ENCODE data around the gene OR2J3.

OR2J3 gene

DNA sequence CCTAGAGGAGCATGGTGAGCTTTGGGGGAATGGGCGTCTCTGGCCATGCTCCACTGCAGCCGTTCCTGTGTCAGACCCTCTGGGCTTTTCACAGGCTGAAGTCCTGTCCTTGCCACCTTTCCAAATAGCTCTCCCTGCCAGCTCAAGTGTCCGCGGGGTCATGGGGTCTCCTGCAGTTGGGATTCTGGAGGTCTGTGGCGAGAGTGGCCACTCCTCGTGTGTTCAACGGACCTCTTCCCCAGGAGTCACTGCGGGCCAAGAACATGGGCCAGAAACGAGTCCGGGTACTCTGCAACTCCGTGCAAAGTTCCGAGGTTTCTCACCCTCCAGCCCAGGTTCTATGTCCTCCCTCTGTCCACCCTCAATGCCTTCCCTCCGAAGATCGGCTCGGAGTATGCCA lies 25.4 kb upstream of the OR2J3 start:
- no peak overlapping the region for H2BK12ac ChIP-seq (ENCODE audit: low read length in 2 of 2)
- no peaks in the 10 kb centered on the region for H3K4me1 ChIP-seq (ENCODE audit: control insufficient read depth, insufficient read depth, low read depth, low read length)
- no peak overlapping the region for H3K4ac ChIP-seq (ENCODE audit: low read depth in 1 of 2, low read length in 2 of 2)
- H3K14ac ChIP-seq (ENCODE audit: low read length in 2 of 2) = no peak overlapping the region
- H2BK5ac ChIP-seq (ENCODE audit: low read depth, low read length, poor library complexity, severe bottlenecking) = no peak overlapping the region
- H4K91ac ChIP-seq (ENCODE audit: low read length) = no peak overlapping the region
- H3K36me3 ChIP-seq (ENCODE audit: control insufficient read depth in 1 of 2, insufficient read depth in 2 of 2, low read depth in 1 of 2, low read length in 2 of 2) = no peaks in the 10 kb centered on the region
- 86% methylated on average over 15 of the region's 15 CpGs for WGBS
- no peak overlapping the region for H2BK15ac ChIP-seq (ENCODE audit: low read depth, poor library complexity, severe bottlenecking)
- no peak overlapping the region for H3K18ac ChIP-seq (ENCODE audit: low read depth in 1 of 2, low read length in 2 of 2)
- H3K27me3 ChIP-seq (ENCODE audit: control insufficient read depth in 1 of 2, insufficient read depth in 1 of 2, low read length in 2 of 2) = no peaks in the 10 kb centered on the region
- no peak overlapping the region for H2BK120ac ChIP-seq (ENCODE audit: low read depth, low read length)
- no peak overlapping the region for H3K9ac ChIP-seq (ENCODE audit: low read length)
- H3K9me3 ChIP-seq (ENCODE audit: control insufficient read depth, low read length) = no peaks in the 10 kb centered on the region
- DNase-seq = no peak
- H3K4me3 ChIP-seq (ENCODE audit: insufficient read depth in 1 of 2, low read depth in 1 of 2, low read length in 2 of 2) = no peak overlapping the region
- no peak overlapping the region for H3K4me2 ChIP-seq (ENCODE audit: low read length, poor library complexity, severe bottlenecking)
- H2AK5ac ChIP-seq (ENCODE audit: low read length, severe bottlenecking) = no peak overlapping the region
- H3K27ac ChIP-seq (ENCODE audit: low read length, poor library complexity, severe bottlenecking) = no peak overlapping the region
- H3K79me1 ChIP-seq (replicated peaks; ENCODE audit: low read length, poor library complexity, severe bottlenecking) = no peaks in the 10 kb centered on the region
- no peak overlapping the region for H4K8ac ChIP-seq (ENCODE audit: low read length)
- H2AFZ ChIP-seq (ENCODE audit: low read depth, low read length) = no peak overlapping the region
- H3K23ac ChIP-seq (ENCODE audit: low read length in 2 of 2) = no peak overlapping the region

DNA sequence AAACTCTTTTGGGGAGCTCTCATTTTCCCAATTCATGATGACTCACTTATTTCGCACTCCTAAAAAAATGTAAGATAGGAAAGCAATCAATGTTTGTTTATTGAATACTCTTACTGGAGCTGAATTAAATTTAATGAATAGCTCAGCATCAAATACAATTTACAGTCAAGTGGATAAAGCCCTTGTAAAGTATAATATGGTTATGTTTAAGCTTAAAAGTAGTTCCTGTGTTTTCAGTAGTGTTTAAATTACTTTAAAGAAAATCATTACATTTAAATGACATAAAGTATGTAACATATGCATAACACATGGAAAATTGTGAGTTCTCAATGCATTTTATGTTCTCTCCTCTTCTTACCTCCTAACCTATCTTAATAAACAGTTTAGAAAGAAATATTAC lies 20.6 kb upstream of the OR2J3 start, which contains the start of gene OR2B3:
Gene OR2B3, minus strand, starts transcription at position 101 of the 400 bp plus-strand sequence. Its CDS starts 65 bp downstream, at position 36.
- H3K79me1 ChIP-seq (replicated peaks; ENCODE audit: low read length, poor library complexity, severe bottlenecking) = no peaks in the 10 kb centered on the region
- no peak within 1 kb of the TSS for H3K4me3 ChIP-seq (ENCODE audit: insufficient read depth in 1 of 2, low read depth in 1 of 2, low read length in 2 of 2)
- no peak within 1 kb of the TSS for H3K4ac ChIP-seq (ENCODE audit: low read depth in 1 of 2, low read length in 2 of 2)
- H2BK120ac ChIP-seq (ENCODE audit: low read depth, low read length) = no peak within 1 kb of the TSS
- no peaks in the 10 kb centered on the region for H3K27me3 ChIP-seq (ENCODE audit: control insufficient read depth in 1 of 2, insufficient read depth in 1 of 2, low read length in 2 of 2)
- H3K27ac ChIP-seq (ENCODE audit: low read length, poor library complexity, severe bottlenecking) = no peak within 1 kb of the TSS
- H3K36me3 ChIP-seq (ENCODE audit: control insufficient read depth in 1 of 2, insufficient read depth in 2 of 2, low read depth in 1 of 2, low read length in 2 of 2) = no peaks in the 10 kb centered on the region
- H4K91ac ChIP-seq (ENCODE audit: low read length) = no peak within 1 kb of the TSS
- no peak within 1 kb of the TSS for H4K8ac ChIP-seq (ENCODE audit: low read length)
- no peak within 1 kb of the TSS for H3K14ac ChIP-seq (ENCODE audit: low read length in 2 of 2)
- no peak within 1 kb of the TSS for H2BK15ac ChIP-seq (ENCODE audit: low read depth, poor library complexity, severe bottlenecking)
- DNase-seq = no peak
- H2BK12ac ChIP-seq (ENCODE audit: low read length in 2 of 2) = no peak within 1 kb of the TSS
- no peaks in the 10 kb centered on the region for H3K4me1 ChIP-seq (ENCODE audit: control insufficient read depth, insufficient read depth, low read depth, low read length)
- no peak within 1 kb of the TSS for H2AK5ac ChIP-seq (ENCODE audit: low read length, severe bottlenecking)
- H3K9ac ChIP-seq (ENCODE audit: low read length) = no peak within 1 kb of the TSS
- no peak within 1 kb of the TSS for H2BK5ac ChIP-seq (ENCODE audit: low read depth, low read length, poor library complexity, severe bottlenecking)
- H3K23ac ChIP-seq (ENCODE audit: low read length in 2 of 2) = no peak within 1 kb of the TSS
- no peak within 1 kb of the TSS for H2AFZ ChIP-seq (ENCODE audit: low read depth, low read length)
- no peak within 1 kb of the TSS for H3K4me2 ChIP-seq (ENCODE audit: low read length, poor library complexity, severe bottlenecking)
- H3K9me3 ChIP-seq (ENCODE audit: control insufficient read depth, low read length) = no peaks in the 10 kb centered on the region
- no CpG with 5 or more reads among the region's 1 CpG for WGBS
- no peak within 1 kb of the TSS for H3K18ac ChIP-seq (ENCODE audit: low read depth in 1 of 2, low read length in 2 of 2)

DNA sequence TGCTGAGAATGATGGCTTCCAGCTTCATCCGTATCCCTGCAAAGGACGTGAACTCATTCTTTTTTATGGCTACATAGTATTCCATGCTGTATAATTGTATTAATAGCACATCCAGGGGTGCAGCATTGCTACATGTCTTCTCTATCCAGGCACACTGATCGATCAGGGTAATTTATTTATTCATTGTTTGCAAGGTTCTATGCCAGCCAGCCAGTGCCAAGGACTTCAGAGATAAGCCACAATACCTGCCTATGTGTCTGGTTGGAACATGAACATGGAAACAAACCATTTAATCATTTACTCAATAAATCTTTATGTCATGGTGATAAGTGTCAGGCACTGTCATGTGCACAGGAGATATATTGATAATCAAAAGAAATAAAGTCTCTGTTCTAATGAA lies 14.9 kb upstream of the OR2J3 start:
- no peak overlapping the region for H3K4me2 ChIP-seq (ENCODE audit: low read length, poor library complexity, severe bottlenecking)
- H3K18ac ChIP-seq (ENCODE audit: low read depth in 1 of 2, low read length in 2 of 2) = no peak overlapping the region
- no peaks in the 10 kb centered on the region for H3K79me1 ChIP-seq (replicated peaks; ENCODE audit: low read length, poor library complexity, severe bottlenecking)
- H3K4me1 ChIP-seq (ENCODE audit: control insufficient read depth, insufficient read depth, low read depth, low read length) = no peaks in the 10 kb centered on the region
- no peak overlapping the region for H3K4ac ChIP-seq (ENCODE audit: low read depth in 1 of 2, low read length in 2 of 2)
- H3K4me3 ChIP-seq (ENCODE audit: insufficient read depth in 1 of 2, low read depth in 1 of 2, low read length in 2 of 2) = no peak overlapping the region
- no peak overlapping the region for H2BK15ac ChIP-seq (ENCODE audit: low read depth, poor library complexity, severe bottlenecking)
- H3K23ac ChIP-seq (ENCODE audit: low read length in 2 of 2) = no peak overlapping the region
- no peak overlapping the region for H2BK120ac ChIP-seq (ENCODE audit: low read depth, low read length)
- no peak overlapping the region for H4K91ac ChIP-seq (ENCODE audit: low read length)
- no peak overlapping the region for H4K8ac ChIP-seq (ENCODE audit: low read length)
- H2AFZ ChIP-seq (ENCODE audit: low read depth, low read length) = no peak overlapping the region
- no peak for DNase-seq
- 100% methylated on average over 1 of the region's 3 CpGs for WGBS
- no peak overlapping the region for H3K27ac ChIP-seq (ENCODE audit: low read length, poor library complexity, severe bottlenecking)
- H3K9me3 ChIP-seq (ENCODE audit: control insufficient read depth, low read length) = no peaks in the 10 kb centered on the region
- H2BK5ac ChIP-seq (ENCODE audit: low read depth, low read length, poor library complexity, severe bottlenecking) = no peak overlapping the region
- no peak overlapping the region for H2AK5ac ChIP-seq (ENCODE audit: low read length, severe bottlenecking)
- no peak overlapping the region for H2BK12ac ChIP-seq (ENCODE audit: low read length in 2 of 2)
- no peak overlapping the region for H3K14ac ChIP-seq (ENCODE audit: low read length in 2 of 2)
- H3K36me3 ChIP-seq (ENCODE audit: control insufficient read depth in 1 of 2, insufficient read depth in 2 of 2, low read depth in 1 of 2, low read length in 2 of 2) = no peaks in the 10 kb centered on the region
- H3K27me3 ChIP-seq (ENCODE audit: control insufficient read depth in 1 of 2, insufficient read depth in 1 of 2, low read length in 2 of 2) = no peaks in the 10 kb centered on the region
- H3K9ac ChIP-seq (ENCODE audit: low read length) = no peak overlapping the region

DNA sequence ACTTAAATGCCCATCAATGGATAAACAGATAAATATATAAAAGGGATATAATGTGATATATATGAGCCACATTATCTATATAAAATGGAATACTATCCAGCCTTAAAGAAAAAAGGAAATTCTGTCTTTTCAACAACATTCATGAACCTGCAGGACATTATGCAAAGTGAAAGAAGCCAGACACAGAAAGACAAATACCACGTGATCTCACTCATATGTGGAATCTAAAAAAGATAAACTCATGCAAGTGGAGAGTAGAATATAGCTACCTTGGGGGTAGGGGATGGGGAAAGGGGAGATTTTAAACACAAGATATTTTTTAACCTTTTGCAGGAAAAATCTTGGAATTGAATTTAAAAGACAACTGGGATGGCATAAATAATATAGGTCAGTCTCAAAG lies 10.1 kb upstream of the OR2J3 start:
- Histone ChIP-seq H2AFZ (ENCODE audit: low read depth, low read length) (no peak overlapping the region), H2AK5ac (ENCODE audit: low read length, severe bottlenecking) (no peak overlapping the region), H2BK120ac (ENCODE audit: low read depth, low read length) (no peak overlapping the region), H3K23ac (ENCODE audit: low read length in 2 of 2) (no peak overlapping the region), H3K4me1 (ENCODE audit: control insufficient read depth, insufficient read depth, low read depth, low read length) (no peaks in the 10 kb centered on the region), H3K36me3 (ENCODE audit: control insufficient read depth in 1 of 2, insufficient read depth in 2 of 2, low read depth in 1 of 2, low read length in 2 of 2) (no peaks in the 10 kb centered on the region), H3K79me1 (replicated peaks; ENCODE audit: low read length, poor library complexity, severe bottlenecking) (no peaks in the 10 kb centered on the region), H3K4me3 (ENCODE audit: insufficient read depth in 1 of 2, low read depth in 1 of 2, low read length in 2 of 2) (no peak overlapping the region), H4K91ac (ENCODE audit: low read length) (no peak overlapping the region), H2BK5ac (ENCODE audit: low read depth, low read length, poor library complexity, severe bottlenecking) (no peak overlapping the region), H4K8ac (ENCODE audit: low read length) (no peak overlapping the region), H3K4ac (ENCODE audit: low read depth in 1 of 2, low read length in 2 of 2) (no peak overlapping the region), H3K9ac (ENCODE audit: low read length) (no peak overlapping the region), H3K27me3 (ENCODE audit: control insufficient read depth in 1 of 2, insufficient read depth in 1 of 2, low read length in 2 of 2) (no peaks in the 10 kb centered on the region), H3K4me2 (ENCODE audit: low read length, poor library complexity, severe bottlenecking) (no peak overlapping the region), H3K18ac (ENCODE audit: low read depth in 1 of 2, low read length in 2 of 2) (no peak overlapping the region), H2BK15ac (ENCODE audit: low read depth, poor library complexity, severe bottlenecking) (no peak overlapping the region), H3K9me3 (ENCODE audit: control insufficient read depth, low read length) (no peaks in the 10 kb centered on the region), H2BK12ac (ENCODE audit: low read length in 2 of 2) (no peak overlapping the region), H3K27ac (ENCODE audit: low read length, poor library complexity, severe bottlenecking) (no peak overlapping the region), H3K14ac (ENCODE audit: low read length in 2 of 2) (no peak overlapping the region)
- DNase-seq = no peak
- WGBS = no CpG with 5 or more reads among the region's 1 CpG

Data from mesenchymal stem cell (in vitro differentiated cells and primary cell).